Measurements from ENCODE around the gene IGSF5.

GRCh38 chr21:39713905-39714304 is 31.1 kb upstream of the IGSF5 start:
- TF ChIP-seq CTCF (IDR thresholded peaks at IDR 0.05; ENCODE audit: low read depth, low read length) (no peak), POLR2A (IDR thresholded peaks at IDR 0.05; ENCODE audit: extremely low read depth, insufficient read length) (no peak), MAX (IDR thresholded peaks at IDR 0.05; ENCODE audit: low read depth, low read length) (no peak)
